AG09319 (cell line): ENCODE results near the gene DARS2.

Experiments used
- DNase-seq: peaks from one replicate; pipeline ENCODE4 v3.0.0-alpha.2; 2010; ENCODE audit warnings: low read depth; ENCODE audit errors: extremely low read depth
- TF ChIP-seq, protein P1 (sequence below): IDR thresholded peaks from 2 replicates; pipeline ENCODE4 v1.5.1; 2011; ENCODE audit warnings: low read depth, mild to moderate bottlenecking, inconsistent platforms, low read length, moderate library complexity

The DARS2 gene

DNA sequence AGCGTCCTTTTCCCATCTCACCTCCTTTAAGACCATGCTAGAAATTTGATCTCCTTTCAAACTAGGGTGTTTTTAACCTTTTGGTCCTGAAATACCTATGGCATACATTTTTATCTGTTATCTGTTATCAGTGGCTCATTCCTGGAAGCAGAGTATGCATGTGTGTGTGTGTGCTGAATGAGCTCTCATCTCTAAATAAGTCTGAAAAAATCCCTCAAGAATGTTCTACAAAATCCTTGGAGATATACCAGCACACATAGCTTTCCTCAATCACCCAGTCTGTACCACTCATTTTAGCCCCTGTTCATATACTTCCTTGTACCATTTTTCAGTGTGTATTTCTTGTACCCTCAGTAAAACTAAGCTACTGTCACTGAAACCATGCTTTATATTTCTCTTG lies 6.0 kb upstream of the DARS2 start:
- TF ChIP-seq, protein P1, sequence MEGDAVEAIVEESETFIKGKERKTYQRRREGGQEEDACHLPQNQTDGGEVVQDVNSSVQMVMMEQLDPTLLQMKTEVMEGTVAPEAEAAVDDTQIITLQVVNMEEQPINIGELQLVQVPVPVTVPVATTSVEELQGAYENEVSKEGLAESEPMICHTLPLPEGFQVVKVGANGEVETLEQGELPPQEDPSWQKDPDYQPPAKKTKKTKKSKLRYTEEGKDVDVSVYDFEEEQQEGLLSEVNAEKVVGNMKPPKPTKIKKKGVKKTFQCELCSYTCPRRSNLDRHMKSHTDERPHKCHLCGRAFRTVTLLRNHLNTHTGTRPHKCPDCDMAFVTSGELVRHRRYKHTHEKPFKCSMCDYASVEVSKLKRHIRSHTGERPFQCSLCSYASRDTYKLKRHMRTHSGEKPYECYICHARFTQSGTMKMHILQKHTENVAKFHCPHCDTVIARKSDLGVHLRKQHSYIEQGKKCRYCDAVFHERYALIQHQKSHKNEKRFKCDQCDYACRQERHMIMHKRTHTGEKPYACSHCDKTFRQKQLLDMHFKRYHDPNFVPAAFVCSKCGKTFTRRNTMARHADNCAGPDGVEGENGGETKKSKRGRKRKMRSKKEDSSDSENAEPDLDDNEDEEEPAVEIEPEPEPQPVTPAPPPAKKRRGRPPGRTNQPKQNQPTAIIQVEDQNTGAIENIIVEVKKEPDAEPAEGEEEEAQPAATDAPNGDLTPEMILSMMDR, result no peak
- DNase-seq, result no peak

DNA sequence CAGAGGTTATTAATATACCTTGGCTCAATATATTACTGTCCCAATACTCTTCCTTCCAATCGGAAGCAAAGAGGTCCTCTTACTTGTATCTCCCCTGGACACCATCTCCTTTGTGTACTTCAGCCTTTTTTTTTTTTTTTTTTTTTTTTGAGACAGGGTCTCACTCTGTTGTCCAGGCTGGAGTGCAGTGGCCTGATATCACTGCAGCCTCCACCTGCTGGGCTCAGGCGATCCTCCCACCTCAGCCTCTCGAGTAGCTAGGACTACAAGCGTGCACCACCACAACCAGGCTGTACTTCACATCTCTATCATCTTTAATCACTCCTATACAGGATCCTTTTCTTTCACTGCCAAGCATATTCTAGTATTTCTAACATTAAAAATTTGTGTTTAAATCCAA lies 2.8 kb upstream of the DARS2 start:
- DNase-seq, result no peak
- TF ChIP-seq, protein P1, result no peak

DNA sequence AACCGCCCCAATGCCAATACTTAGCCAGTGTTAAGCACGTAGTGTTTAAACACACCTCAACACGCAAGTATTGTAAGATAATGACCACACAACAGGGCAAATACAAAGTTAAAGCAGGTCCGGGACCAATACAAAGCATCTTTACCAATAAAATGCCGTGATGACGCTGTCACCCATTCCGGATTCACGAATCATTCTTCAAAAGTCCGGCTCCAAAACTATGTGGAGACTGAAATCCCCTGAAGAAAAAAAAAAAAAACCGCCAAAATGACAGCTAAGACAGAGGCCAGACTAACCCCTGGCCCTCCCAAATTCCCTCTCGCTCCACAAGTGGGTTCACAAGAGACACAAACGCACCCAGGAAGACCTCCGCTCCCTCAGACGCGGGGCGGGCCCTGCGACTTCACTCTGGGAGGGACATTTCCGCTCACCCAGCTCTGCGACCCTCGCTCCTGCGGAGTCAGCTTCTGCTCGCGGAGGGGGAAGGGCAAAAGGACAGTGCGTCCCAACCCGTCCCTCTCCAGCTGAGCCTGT lies 625 bp upstream of the DARS2 start:
- TF ChIP-seq, protein P1, result no peak
- DNase-seq, result no peak

DNA sequence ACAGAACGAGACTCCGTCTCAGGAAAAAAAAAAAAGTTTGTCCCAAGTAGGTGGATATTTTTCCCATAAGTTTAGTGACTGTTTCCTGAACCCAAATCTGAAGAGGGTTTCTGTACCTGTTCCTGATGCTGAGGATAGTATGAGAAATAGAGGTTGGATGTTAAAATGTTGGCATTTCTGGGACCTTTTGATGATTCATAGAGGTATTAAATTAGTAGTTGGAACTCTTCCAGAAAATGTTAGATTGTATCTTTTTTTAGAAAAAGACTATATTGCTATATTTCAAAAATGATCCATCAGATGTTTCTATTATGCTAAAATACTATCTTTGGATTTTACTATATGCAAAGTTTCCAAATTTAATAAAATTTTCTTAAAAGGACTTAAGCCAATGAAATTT lies 3.1 kb downstream of the DARS2 start:
- no peak for DNase-seq
- TF ChIP-seq, protein P1, result no peak

DNA sequence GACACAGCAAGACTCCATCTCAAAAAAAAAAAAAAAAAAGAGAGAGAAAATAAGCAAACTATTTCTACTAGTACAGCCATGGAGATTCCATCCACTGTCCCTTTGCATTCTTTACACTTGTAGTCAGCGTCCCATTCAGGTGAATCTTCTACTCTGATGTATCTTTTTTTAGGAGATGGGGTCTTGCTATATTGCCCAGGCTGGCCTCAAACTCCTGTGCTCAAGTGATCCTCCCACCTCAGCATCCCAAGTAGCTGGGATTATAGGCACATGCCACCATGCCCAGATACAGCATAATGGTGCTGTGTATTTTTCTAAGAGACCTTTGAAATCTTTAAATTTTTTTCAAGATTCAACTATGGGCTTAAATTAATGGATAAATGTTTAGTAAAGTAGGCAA lies 8.3 kb downstream of the DARS2 start:
- TF ChIP-seq, protein P1, result no peak
- DNase-seq, result no peak

DNA sequence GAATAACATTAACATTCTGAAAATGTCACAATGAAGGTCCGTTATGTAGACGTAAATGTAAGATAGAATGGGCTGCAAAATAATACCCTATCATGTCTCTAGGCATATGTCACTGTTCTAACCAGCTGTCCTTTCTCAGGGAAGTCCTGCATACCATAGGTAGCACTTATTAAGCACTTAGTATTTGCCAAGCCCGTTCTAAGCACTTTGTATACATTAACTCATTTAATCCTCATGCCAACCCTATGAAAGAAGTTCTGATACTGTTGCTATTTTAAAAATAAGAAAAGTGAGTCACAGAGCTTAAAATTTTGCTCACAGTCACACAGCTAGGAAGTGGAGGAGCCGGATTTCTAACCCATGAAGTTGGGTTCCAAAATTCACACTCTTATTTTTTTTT lies 27.6 kb downstream of the DARS2 start:
- TF ChIP-seq, protein P1, result no peak
- DNase-seq, result no peak

DNA sequence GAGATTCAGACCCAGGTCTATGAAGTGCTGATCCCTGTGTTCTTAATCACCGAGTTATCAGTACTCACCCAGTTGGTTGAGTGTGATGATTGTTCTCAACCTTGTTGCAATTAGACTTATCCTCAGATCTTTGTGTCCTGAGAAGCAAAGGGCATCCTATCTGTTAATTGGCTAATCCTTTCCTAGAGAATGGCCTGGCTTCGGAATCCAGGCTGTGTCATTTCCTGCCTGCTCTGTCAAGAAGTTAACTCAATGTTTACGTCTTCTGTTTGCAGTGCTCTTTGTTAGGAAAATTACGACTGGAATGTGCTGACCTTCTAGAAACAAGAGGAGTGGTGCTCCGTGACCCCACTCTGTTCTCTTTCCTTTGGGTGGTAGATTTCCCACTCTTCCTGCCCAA lies 28.6 kb downstream of the DARS2 start:
- TF ChIP-seq, protein P1, result no peak
- no peak for DNase-seq
